Ectodermal cell (in vitro differentiated cells): ENCODE results near the gene C5orf24. TPM values are rescaled to one million over a fixed set of nuclear protein-coding genes. Genes with fewer than 3 reads are reported as not detected.
A peak's percentile ranks its signal among the peaks of the same experiment; 100 is the strongest.

ENCODE experiments used
- H3K27ac ChIP-seq: 2 replicates; pipeline ENCODE4 v1.7.0; 2013; ENCODE audit warnings: mild to moderate bottlenecking, low read depth, low read length; ENCODE audit not compliant: insufficient read depth, poor library complexity, severe bottlenecking
- H3K27me3 ChIP-seq: 2 replicates; pipeline ENCODE4 v1.7.0; 2013; ENCODE audit warnings: mild to moderate bottlenecking, low read length; ENCODE audit not compliant: insufficient read depth, control insufficient read depth, poor library complexity, severe bottlenecking
- H3K36me3 ChIP-seq: one replicate; pipeline ENCODE4 v1.7.0; 2013; ENCODE audit warnings: low read length; ENCODE audit not compliant: control insufficient read depth, insufficient read depth
- H3K4me1 ChIP-seq: one replicate; pipeline ENCODE4 v1.7.0; 2013; ENCODE audit warnings: low read length; ENCODE audit not compliant: control insufficient read depth, insufficient read depth
- H3K4me3 ChIP-seq: 2 replicates; pipeline ENCODE4 v1.7.0; 2013; ENCODE audit warnings: low read depth, low read length, control low read depth; ENCODE audit not compliant: insufficient read depth
- H3K9me3 ChIP-seq: 2 replicates; pipeline ENCODE4 v1.7.0; 2013; ENCODE audit warnings: mild to moderate bottlenecking, low read length, moderate library complexity; ENCODE audit not compliant: control insufficient read depth
- WGBS, 2 experiments: methylation state at CpG; one replicate each; pipeline ENCODE4 v1.1.7; 2013; ENCODE audit warnings: missing lambda C conversion rate in 2 of 2; 5-methylcytosine and 5-hydroxymethylcytosine counted together
- polyA plus RNA-seq, 4 experiments: library from polyadenylated mRNA; stranded (reverse); fragments of 50-300 nt; gene quantifications; one replicate each; pipeline ENCODE4 v1.2.3, GENCODE V29; 2013

The C5orf24 gene
- polyA plus RNA-seq (2013, experiment 1 of 4), result 48.7 TPM
- 54.4 TPM for polyA plus RNA-seq (2013, experiment 2 of 4)
- 46.4 TPM for polyA plus RNA-seq (2013, experiment 3 of 4)
- 52.4 TPM for polyA plus RNA-seq (2013, experiment 4 of 4)

DNA sequence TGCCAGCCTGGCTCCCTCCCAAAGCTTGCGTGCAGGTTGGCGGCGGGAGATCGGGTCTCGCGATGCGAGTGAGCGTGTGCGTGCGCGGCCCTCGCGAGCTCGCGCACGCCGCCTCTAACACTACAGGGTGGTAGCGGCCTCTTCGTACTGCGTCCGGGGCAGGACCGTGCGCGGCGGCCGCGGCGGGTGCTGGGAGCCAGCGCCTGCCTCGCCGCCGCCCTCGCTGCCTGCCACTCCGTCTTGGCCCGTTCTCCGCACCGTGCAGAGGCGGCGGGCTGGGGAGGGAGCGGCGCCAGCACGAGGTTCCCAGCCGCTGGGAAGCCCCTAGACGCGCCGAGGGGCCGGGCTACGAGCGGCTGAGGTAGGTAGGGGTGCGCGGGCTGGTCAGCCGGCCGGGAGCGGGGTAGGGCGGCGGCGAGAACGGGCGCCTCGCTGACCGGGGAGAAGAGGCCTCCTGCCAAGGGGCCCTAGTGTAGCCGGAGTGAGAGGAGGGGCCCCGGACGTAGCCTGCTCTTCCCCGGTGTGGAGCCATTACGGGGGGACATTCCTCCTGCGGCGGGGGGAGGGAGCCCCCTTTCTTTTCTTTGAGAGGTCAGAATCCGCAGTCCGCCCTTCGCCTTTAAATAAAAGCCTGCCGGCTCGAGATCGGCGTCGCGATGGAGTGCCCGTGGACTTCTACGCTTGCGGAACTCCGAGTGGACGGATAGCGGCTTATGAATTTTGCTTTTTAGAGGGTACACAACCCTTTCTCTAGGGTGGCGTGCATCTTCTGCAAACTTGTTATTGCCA is at the start of gene C5orf24:
Gene C5orf24 (plus strand): TSS at position 117 of the 789 bp plus-strand sequence. CDS start 8,933 bp downstream, outside the sequence.
- Histone ChIP-seq H3K36me3 (no peaks in the 10 kb centered on the region), H3K27ac (peak within 1 kb of the TSS; percentile 88)
- WGBS, 2 experiments, result 0 to 1% methylated on average over 84 of the region's 84 CpGs

DNA sequence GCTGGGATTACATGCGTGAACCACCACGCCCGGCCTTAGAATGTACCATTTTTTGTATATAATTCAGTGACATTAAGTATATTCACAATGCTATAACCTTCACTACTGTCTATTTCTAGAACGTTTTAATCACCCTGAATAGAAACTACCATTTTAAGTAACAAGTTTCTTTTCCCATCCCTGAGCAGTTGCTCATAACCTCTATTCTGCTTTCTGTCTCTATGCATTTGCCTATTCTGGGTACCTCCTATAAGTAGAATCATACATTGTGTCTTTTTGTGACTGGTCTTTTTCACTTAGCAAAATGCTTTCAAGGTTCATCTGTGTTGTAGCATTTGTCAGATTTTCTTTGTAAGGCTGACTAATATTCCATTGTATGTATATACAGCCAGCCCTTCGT is 47.3 kb upstream of the C5orf24 start:
- Histone ChIP-seq H3K4me1 (no peaks in the 10 kb centered on the region), H3K27ac (no peak overlapping the region), H3K27me3 (no peaks in the 10 kb centered on the region), H3K36me3 (peaks cover 45% of the 10 kb centered on the region), H3K9me3 (no peaks in the 10 kb centered on the region), H3K4me3 (no peak overlapping the region)
- 97 to 100% methylated on average over 4 to 5 of the region's 5 CpGs for WGBS, 2 experiments

More for the DNA sequence above, at the start of gene C5orf24:
- H3K9me3 ChIP-seq, result no peaks in the 10 kb centered on the region
- peak within 1 kb of the TSS; percentile 56 for H3K4me3 ChIP-seq
- H3K27me3 ChIP-seq, result no peaks in the 10 kb centered on the region
- no peaks in the 10 kb centered on the region for H3K4me1 ChIP-seq

DNA sequence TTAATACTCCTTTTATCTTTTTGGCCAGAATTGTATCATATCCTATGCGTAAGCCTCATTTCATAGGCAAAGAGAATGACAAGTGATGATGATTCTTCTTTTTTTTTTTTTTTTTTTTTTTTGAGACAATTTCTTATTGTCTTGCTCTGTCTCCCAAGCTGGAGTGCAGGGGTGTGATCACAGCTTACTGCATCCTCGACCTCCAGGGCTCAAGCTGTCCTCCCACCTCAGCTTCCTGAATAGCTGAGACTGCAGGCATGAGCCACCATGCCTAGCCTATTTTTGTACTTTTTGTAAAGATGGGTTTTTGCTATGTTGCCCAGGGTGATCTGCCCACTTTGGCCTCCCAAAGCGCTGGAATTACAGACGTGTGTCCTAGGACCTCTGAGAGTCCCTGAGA is 41.9 kb upstream of the C5orf24 start:
- Histone ChIP-seq H3K9me3 (no peaks in the 10 kb centered on the region), H3K4me1 (no peaks in the 10 kb centered on the region), H3K27me3 (no peaks in the 10 kb centered on the region), H3K27ac (no peak overlapping the region), H3K36me3 (peaks cover 33% of the 10 kb centered on the region), H3K4me3 (no peak overlapping the region)
- WGBS, 2 experiments, result 95 to 98% methylated on average over 4 of the region's 4 CpGs

GRCh38 chr5:134813407-134813806 is 32.4 kb upstream of the C5orf24 start:
- WGBS, 2 experiments, result 83 to 100% methylated on average over 2 of the region's 2 CpGs
- H3K27me3 ChIP-seq, result no peaks in the 10 kb centered on the region

GRCh38 chr5:134813827-134814226 is 31.9 kb upstream of the C5orf24 start:
- Histone ChIP-seq H3K36me3 (peaks cover 34% of the 10 kb centered on the region), H3K9me3 (no peaks in the 10 kb centered on the region), H3K4me1 (no peaks in the 10 kb centered on the region), H3K27me3 (no peaks in the 10 kb centered on the region), H3K4me3 (no peak overlapping the region), H3K27ac (no peak overlapping the region)

More at GRCh38 chr5:134813407-134813806, 32.4 kb upstream of the C5orf24 start:
- Histone ChIP-seq H3K4me3 (no peak overlapping the region), H3K9me3 (no peaks in the 10 kb centered on the region), H3K36me3 (peaks cover 32% of the 10 kb centered on the region), H3K27ac (no peak overlapping the region), H3K4me1 (no peaks in the 10 kb centered on the region)

DNA sequence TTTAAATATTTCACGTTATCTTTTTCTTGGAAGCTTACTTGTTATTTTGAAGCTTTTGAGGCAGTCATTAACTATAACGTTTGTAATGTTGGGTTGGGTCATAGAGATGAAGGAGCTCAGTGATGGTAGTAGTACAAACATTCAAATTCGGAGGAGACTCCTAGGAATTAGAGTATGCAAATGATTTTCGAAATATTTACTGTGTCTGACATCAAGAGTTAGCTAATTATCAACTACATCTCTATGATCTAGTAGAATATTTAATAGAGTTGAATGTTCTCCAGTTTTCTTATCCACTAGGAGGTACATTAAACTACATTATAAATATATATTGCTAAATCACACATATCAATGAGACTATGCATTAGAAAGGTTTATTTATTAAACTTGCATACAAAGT is 28.8 kb upstream of the C5orf24 start:
- 96 to 97% methylated on average over 3 to 4 of the region's 4 CpGs for WGBS, 2 experiments
- no peaks in the 10 kb centered on the region for H3K9me3 ChIP-seq
- peaks cover 33% of the 10 kb centered on the region for H3K36me3 ChIP-seq

GRCh38 chr5:134818776-134819175 is 27.0 kb upstream of the C5orf24 start:
- Histone ChIP-seq H3K27ac (no peak overlapping the region), H3K4me1 (no peaks in the 10 kb centered on the region), H3K27me3 (no peaks in the 10 kb centered on the region), H3K36me3 (peaks cover 38% of the 10 kb centered on the region), H3K9me3 (no peaks in the 10 kb centered on the region), H3K4me3 (no peak overlapping the region)
- WGBS, 2 experiments, result 99 to 100% methylated on average over 4 of the region's 4 CpGs

More for the DNA sequence above, 28.8 kb upstream of the C5orf24 start:
- Histone ChIP-seq H3K27me3 (no peaks in the 10 kb centered on the region), H3K4me1 (no peaks in the 10 kb centered on the region), H3K4me3 (no peak overlapping the region), H3K27ac (no peak overlapping the region)

DNA sequence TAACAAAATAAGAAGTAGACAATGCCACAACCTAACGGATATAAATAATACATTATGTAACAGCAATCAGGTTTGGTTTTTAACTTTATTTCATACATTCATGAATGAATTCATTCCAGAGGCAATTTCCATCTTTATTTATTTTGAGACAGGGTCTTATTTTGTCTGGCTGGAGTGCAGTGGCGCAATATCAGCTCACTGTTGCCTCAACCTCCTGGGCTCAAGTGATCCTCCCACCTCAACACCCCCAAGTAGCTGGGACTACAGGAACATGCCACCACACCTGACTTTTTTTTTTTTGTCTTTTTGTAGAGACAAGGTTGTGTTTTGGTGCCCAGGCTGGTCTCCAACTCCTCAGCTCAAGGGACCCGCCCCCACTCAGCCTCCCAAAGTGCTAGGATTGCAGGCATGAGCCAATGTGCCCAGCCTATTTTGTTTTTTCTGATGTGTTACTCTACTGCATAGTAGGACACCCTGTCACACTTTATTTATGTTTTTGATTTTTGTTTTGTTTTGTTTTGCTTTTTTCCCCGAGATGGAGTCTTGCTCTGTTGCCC is 26.3 kb upstream of the C5orf24 start:
- Histone ChIP-seq H3K4me3 (no peak overlapping the region), H3K27me3 (no peaks in the 10 kb centered on the region), H3K27ac (no peak overlapping the region), H3K36me3 (peaks cover 38% of the 10 kb centered on the region), H3K4me1 (no peaks in the 10 kb centered on the region), H3K9me3 (no peaks in the 10 kb centered on the region)
- 96 to 97% methylated on average over 3 to 4 of the region's 4 CpGs for WGBS, 2 experiments

DNA sequence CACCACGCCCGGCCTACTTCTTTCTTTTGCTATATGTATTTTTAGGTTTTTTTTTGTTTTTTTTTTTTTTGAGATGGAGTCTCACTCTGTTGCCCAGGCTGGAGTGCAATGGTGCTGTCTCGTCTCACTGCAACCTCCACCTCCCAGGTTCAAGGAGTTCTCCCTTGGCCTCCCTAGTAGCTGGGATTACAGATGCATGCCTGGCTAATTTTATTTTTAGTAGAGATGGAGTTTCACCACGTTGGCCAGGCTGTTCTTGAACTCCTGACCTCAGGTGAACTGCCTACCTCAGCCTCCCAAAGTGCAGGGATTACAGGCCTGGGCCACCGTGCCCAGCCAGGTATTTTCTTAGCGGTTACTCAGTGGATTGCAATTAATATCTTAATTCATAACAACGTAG is 23.9 kb upstream of the C5orf24 start:
- no peaks in the 10 kb centered on the region for H3K4me1 ChIP-seq
- peaks cover 34% of the 10 kb centered on the region for H3K36me3 ChIP-seq

DNA sequence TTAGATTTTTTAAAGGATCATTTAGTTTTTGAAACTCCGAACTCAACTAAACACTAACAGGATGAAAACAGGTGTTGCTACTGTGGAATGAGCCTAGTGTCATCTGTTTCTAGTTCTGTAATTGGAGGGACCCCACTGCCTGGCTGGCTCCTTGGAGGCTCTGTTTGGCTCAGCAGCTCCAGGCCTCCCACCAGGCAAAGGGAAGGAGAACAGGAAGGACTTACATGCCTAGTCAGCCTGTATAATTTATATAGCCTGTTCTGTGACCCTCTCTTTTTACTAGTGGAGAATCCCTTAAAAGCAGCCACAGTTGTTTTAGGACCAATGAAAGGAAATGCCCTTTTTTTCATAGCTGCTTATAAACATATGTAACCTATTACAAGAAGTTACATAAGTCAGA is 21.1 kb upstream of the C5orf24 start:
- H3K4me1 ChIP-seq, result no peaks in the 10 kb centered on the region
- peaks cover 46% of the 10 kb centered on the region for H3K36me3 ChIP-seq
- H3K4me3 ChIP-seq, result no peak overlapping the region
- H3K27me3 ChIP-seq, result no peaks in the 10 kb centered on the region
- no peaks in the 10 kb centered on the region for H3K9me3 ChIP-seq
- WGBS, 2 experiments, result 100% methylated on average over 1 of the region's 1 CpG
- no peak overlapping the region for H3K27ac ChIP-seq

More for the DNA sequence above, 23.9 kb upstream of the C5orf24 start:
- Histone ChIP-seq H3K27me3 (no peaks in the 10 kb centered on the region), H3K27ac (no peak overlapping the region), H3K4me3 (no peak overlapping the region), H3K9me3 (no peaks in the 10 kb centered on the region)
- 94% methylated on average over 7 of the region's 7 CpGs for WGBS, 2 experiments
